Dermis lymphatic vessel endothelial cell (primary cell): ENCODE measurements around the gene HBP1. TPM values are rescaled to one million over a fixed set of nuclear protein-coding genes. Genes with fewer than 3 reads are reported as not detected.

Experiments used
- total RNA-seq: library from RNA; depleted of rRNA; stranded (reverse); fragments of >200 nt; gene quantifications from 2 replicates; pipeline ENCODE4 v1.2.1, GENCODE V29; 2014

Gene HBP1, protein sequence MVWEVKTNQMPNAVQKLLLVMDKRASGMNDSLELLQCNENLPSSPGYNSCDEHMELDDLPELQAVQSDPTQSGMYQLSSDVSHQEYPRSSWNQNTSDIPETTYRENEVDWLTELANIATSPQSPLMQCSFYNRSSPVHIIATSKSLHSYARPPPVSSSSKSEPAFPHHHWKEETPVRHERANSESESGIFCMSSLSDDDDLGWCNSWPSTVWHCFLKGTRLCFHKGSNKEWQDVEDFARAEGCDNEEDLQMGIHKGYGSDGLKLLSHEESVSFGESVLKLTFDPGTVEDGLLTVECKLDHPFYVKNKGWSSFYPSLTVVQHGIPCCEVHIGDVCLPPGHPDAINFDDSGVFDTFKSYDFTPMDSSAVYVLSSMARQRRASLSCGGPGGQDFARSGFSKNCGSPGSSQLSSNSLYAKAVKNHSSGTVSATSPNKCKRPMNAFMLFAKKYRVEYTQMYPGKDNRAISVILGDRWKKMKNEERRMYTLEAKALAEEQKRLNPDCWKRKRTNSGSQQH
- total RNA-seq: 248 and 253 TPM in 2 replicates

DNA sequence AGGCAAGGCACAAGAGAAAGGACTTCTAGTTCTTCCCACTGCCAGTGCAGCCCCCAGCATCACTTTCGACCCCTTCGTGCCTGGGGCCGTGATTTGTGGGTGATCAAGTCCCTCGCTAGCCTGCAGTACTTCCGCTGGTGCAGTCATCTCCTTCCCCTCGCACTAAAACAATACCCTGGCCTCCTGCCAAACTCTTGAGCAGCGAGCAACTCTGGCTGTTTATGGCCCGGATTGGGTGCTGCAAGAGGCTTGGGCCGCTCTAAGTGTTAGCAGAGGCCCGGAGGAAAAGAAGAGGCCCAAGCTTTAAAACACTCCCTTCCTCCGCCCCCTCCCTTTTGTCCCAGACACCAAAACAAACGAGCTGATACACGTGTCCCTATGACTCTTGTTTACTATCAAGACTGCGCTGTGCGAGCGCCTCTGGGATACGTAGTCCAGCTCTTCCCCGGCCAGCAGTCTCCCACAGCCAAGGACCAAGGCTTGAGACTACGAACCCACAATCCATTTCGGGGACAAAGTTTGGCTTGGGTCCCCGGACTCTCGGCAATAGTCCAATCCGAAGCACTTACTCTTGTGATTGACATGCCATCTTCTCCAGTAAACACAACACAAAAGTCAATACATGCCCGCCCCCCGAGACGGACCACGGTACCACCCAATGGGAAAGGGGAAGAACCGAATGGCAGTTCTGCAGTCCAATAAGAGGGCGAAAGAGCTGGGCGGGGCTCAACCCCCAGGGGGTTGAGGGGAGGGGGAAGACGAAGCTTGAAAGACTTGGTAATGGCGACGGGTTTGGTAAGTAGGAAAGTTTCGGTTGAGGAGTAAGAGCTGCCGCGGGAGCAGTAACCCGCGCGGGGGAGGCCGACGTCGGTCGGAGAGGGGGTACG lies at the start of gene HBP1:
TSS of gene HBP1 (plus strand) at position 771 of the 887 bp plus-strand sequence. CDS start 10,891 bp downstream, outside the sequence.

Other genes with a start within 250 kb of the HBP1 start
- 12.6 and 16.0 TPM in 2 replicates for gene PRKAR2B, start 124.3 kb upstream of the HBP1 start, total RNA-seq